Activated naive CD4-positive, alpha-beta T cell treated with anti-CD3 and anti-CD28 coated beads, Interleukin-2, amount 50 U/mL, for 24 hours (primary cell): Measurements from ENCODE around the gene SLC19A1.
"Not testable (repeated sequence)": the region's sequence is repeated elsewhere in the genome, so short reads cannot be mapped to it uniquely, and the experiment has no call there.

Source experiments
- H3K27ac Mint-ChIP-seq: one replicate; pipeline ENCODE4 v1.8.0; 2021; ENCODE audit warnings: mild to moderate bottlenecking, mixed read lengths
- H3K27me3 Mint-ChIP-seq: one replicate; pipeline ENCODE4 v1.8.0; 2021; ENCODE audit warnings: mixed read lengths
- H3K36me3 Mint-ChIP-seq: one replicate; pipeline ENCODE4 v1.8.0; 2021; ENCODE audit warnings: mixed read lengths
- H3K4me1 Mint-ChIP-seq: one replicate; pipeline ENCODE4 v1.8.0; 2021; ENCODE audit warnings: mixed read lengths
- H3K4me3 Mint-ChIP-seq: one replicate; pipeline ENCODE4 v1.8.0; 2021; ENCODE audit warnings: mild to moderate bottlenecking, mixed read lengths
- H3K9me3 Mint-ChIP-seq: one replicate; pipeline ENCODE4 v1.8.0; 2021; ENCODE audit warnings: mixed read lengths

The SLC19A1 gene

GRCh38 chr21:45570826-45571601 lies 28.8 kb upstream of the SLC19A1 start:
- no peaks in the 10 kb centered on the region for H3K27me3 Mint-ChIP-seq
- H3K36me3 Mint-ChIP-seq, result no peaks in the 10 kb centered on the region
- H3K4me1 Mint-ChIP-seq, result no peaks in the 10 kb centered on the region
- H3K9me3 Mint-ChIP-seq, result no peaks in the 10 kb centered on the region
- H3K4me3 Mint-ChIP-seq, result no peak overlapping the region
- no peak overlapping the region for H3K27ac Mint-ChIP-seq

GRCh38 chr21:45570071-45570470 lies 27.8 kb upstream of the SLC19A1 start:
- Mint-ChIP-seq H3K4me1 (no peaks in the 10 kb centered on the region), H3K27me3 (no peaks in the 10 kb centered on the region), H3K4me3 (no peak overlapping the region), H3K27ac (no peak overlapping the region), H3K9me3 (no peaks in the 10 kb centered on the region), H3K36me3 (no peaks in the 10 kb centered on the region)

- Mint-ChIP-seq H3K27me3 (no peaks in the 10 kb centered on the region), H3K4me3 (no peak overlapping the region), H3K9me3 (no peaks in the 10 kb centered on the region), H3K27ac (no peak overlapping the region), H3K4me1 (no peaks in the 10 kb centered on the region), H3K36me3 (no peaks in the 10 kb centered on the region)
These were observed 26.1 kb upstream of the SLC19A1 start for GRCh38 chr21:45568383-45568782.

DNA sequence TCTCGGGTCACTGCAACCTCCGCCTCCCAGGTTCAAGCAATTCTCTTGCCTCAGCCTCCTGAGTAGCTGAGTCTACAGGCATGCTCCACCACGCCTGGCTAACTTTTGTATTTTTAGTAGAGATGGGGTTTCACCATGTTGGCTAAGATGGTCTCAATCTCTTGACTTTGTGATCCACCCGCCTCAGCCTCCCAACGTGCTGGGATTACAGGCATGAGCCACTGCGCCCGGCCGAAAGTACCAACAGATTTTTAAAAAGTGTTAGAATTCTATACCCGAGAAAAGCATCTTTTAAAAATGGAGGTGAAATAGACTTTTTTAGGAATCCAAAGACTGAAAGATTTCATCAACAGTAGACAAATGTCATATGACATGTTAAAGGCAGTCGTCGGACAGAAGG lies 21.9 kb upstream of the SLC19A1 start:
- not testable (repeated sequence) for H3K27me3 Mint-ChIP-seq, H3K36me3 Mint-ChIP-seq, H3K27ac Mint-ChIP-seq, H3K4me1 Mint-ChIP-seq, H3K9me3 Mint-ChIP-seq, H3K4me3 Mint-ChIP-seq

DNA sequence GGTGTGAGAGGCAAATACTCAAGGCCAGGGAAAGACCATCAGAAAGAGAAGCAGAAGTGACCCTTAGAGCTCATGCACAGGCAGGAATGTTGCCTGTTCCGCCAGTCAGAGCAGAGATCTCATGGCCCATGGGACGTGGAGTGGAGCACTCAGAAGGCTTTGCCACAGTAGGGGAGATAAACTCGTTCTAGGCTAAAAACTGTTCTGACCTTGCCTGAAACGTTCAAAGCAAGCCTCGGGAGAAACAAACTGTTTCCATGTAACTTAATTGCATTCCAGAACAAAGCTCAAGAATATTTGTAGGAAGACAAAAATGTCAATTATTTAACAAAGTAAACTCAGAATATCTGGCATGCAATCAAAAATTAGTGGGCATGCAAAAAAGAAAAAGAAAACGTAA lies 20.7 kb upstream of the SLC19A1 start:
- Mint-ChIP-seq H3K4me1 (no peaks in the 10 kb centered on the region), H3K4me3 (no peak overlapping the region), H3K36me3 (no peaks in the 10 kb centered on the region), H3K27ac (no peak overlapping the region), H3K27me3 (no peaks in the 10 kb centered on the region), H3K9me3 (no peaks in the 10 kb centered on the region)

- Mint-ChIP-seq H3K27me3 (no peaks in the 10 kb centered on the region), H3K27ac (no peak overlapping the region), H3K4me3 (no peak overlapping the region), H3K36me3 (no peaks in the 10 kb centered on the region), H3K4me1 (no peaks in the 10 kb centered on the region), H3K9me3 (no peaks in the 10 kb centered on the region)
These were observed 20.2 kb upstream of the SLC19A1 start for GRCh38 chr21:45562402-45562801.

DNA sequence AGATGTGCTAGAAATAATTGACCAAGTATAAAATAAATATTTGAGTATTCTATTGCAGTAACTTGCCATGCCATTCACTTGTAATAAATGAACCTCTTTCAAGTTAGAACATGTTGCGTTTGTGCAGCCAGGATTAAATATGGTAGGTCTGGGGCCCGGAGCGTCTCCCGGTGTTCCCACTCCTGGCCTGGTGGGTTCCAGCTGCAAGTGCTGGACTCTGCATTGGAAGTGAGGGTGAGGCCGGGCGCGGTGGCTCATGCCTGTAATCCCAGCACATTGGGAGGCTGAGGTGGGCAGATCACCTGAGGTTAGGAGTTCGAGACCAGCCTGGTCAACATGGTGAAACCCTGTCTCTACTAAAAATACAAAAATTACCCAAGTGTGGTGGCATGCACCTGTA lies 19.0 kb upstream of the SLC19A1 start:
- not testable (repeated sequence) for H3K4me1 Mint-ChIP-seq, H3K27me3 Mint-ChIP-seq, H3K9me3 Mint-ChIP-seq, H3K27ac Mint-ChIP-seq, H3K36me3 Mint-ChIP-seq, H3K4me3 Mint-ChIP-seq

GRCh38 chr21:45560106-45561021 lies 18.1 kb upstream of the SLC19A1 start:
- Mint-ChIP-seq H3K9me3 (no peaks in the 10 kb centered on the region), H3K4me1 (no peaks in the 10 kb centered on the region), H3K4me3 (no peak overlapping the region), H3K27me3 (no peaks in the 10 kb centered on the region), H3K36me3 (no peaks in the 10 kb centered on the region), H3K27ac (no peak overlapping the region)

DNA sequence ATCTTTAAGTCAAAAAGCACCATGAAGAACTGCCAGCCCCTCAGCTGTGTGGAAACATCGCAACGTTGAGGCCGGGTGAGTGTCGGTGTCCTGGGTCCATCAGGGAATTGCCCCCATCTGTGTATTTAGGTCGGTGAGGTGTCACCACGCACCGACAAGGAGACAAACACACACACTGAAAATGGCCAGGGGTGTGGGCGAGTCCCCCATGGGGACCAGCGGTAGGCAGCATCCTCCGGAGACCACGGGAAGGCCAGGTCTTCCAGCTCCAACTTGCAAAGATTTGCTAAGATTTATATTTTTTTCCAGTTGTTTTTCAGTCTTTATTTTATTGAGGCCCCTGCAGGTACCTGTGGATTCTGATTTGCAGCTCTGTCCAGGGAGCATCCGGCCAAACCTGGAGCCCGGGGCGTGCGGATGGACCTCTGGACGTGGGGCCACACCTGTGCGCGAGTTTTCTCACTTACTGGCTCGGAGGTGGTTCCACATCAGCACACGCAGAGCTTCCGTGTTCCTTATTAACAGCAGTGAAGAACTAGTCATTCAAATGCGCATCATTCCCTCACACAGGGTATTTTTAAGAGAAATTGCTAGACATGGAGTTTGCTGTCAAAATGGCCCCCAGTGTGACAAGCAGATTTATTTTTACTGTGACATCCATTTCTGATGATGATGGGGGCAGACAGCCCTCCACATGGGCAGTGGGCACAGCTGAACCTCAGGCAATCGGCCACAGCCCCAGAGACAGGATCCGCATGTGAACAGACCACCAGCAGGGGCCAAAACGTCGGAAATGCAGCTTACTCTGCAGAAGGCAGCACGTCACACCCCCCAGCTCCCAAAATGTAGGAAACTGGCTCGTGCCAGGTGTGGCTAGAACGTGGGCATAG lies 17.2 kb upstream of the SLC19A1 start:
- no peaks in the 10 kb centered on the region for H3K9me3 Mint-ChIP-seq
- no peak overlapping the region for H3K27ac Mint-ChIP-seq
- H3K27me3 Mint-ChIP-seq, result no peaks in the 10 kb centered on the region
- H3K36me3 Mint-ChIP-seq, result no peaks in the 10 kb centered on the region
- no peak overlapping the region for H3K4me3 Mint-ChIP-seq
- peaks cover 4% of the 10 kb centered on the region for H3K4me1 Mint-ChIP-seq

DNA sequence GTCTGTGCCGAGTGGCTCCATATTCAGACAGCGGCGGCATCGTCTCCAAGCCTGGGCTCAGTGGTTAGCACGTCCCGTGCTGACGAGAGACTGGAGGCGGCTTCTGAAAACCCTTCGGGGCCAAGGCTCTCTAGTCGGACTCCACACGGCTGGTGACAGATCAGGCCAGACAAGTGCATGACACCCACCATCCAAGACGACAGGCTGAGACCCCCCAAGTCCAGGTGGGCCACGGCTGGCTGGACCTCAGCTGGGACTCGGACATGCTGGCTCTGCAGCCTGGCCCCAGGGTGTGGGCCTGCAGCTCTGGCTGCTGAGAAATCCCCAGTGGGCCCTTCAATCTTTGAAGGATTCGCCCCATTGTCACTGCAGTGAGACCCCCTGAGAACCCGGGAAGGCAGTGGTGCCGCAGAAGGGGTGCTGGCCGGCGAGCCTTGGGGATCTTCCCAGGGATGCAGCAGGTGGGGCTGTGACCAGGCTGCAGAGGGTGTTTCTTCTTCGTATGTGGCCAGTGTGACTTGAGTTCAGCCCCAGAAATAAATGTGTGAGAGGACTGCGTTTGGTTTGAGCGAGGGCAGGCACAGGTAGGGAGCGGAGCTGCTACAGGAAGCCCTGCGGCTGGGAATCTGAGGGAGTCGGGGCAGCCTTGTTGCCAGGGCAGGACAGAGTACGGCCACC lies 15.9 kb upstream of the SLC19A1 start:
- H3K4me3 Mint-ChIP-seq, result no peak overlapping the region
- peak overlapping the region; percentile 65 for H3K27ac Mint-ChIP-seq
- H3K4me1 Mint-ChIP-seq, result peaks cover 6% of the 10 kb centered on the region
- H3K36me3 Mint-ChIP-seq, result no peaks in the 10 kb centered on the region
- no peaks in the 10 kb centered on the region for H3K27me3 Mint-ChIP-seq
- no peaks in the 10 kb centered on the region for H3K9me3 Mint-ChIP-seq

DNA sequence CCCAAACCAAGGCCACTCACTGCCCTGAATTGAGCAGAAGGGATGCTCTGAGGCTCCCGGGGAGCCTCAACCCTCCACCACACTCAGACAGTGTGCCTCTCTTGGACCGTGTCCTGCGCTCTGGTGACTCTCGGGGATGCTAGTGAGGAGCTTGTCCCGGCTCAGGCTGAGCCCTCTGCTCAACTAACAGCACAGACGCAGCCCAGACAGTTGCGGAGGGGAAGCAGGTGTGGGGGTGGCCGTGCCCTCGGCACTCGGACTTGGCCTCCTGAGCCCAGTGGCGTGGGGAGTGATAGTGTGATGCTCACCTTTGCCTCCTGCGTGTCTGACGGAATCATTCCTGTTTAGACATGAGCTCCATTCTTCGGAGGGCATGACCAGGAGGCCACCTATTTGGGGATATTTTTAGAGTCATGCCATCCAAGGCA lies 15.4 kb upstream of the SLC19A1 start:
- Mint-ChIP-seq H3K27me3 (no peaks in the 10 kb centered on the region), H3K4me1 (peaks cover 6% of the 10 kb centered on the region), H3K36me3 (no peaks in the 10 kb centered on the region), H3K4me3 (no peak overlapping the region), H3K9me3 (no peaks in the 10 kb centered on the region), H3K27ac (no peak overlapping the region)

GRCh38 chr21:45556645-45557615 lies 14.7 kb upstream of the SLC19A1 start:
- H3K4me1 Mint-ChIP-seq, result peaks cover 8% of the 10 kb centered on the region
- H3K36me3 Mint-ChIP-seq, result no peaks in the 10 kb centered on the region
- H3K4me3 Mint-ChIP-seq, result no peak overlapping the region
- H3K27ac Mint-ChIP-seq, result no peak overlapping the region
- H3K9me3 Mint-ChIP-seq, result no peaks in the 10 kb centered on the region
- H3K27me3 Mint-ChIP-seq, result no peaks in the 10 kb centered on the region

- H3K9me3 Mint-ChIP-seq, result no peaks in the 10 kb centered on the region
- peaks cover 14% of the 10 kb centered on the region for H3K4me1 Mint-ChIP-seq
- H3K27me3 Mint-ChIP-seq, result no peaks in the 10 kb centered on the region
- no peak overlapping the region for H3K27ac Mint-ChIP-seq
- no peak overlapping the region for H3K4me3 Mint-ChIP-seq
- H3K36me3 Mint-ChIP-seq, result no peaks in the 10 kb centered on the region
These were observed 14.0 kb upstream of the SLC19A1 start for GRCh38 chr21:45556302-45556644.

DNA sequence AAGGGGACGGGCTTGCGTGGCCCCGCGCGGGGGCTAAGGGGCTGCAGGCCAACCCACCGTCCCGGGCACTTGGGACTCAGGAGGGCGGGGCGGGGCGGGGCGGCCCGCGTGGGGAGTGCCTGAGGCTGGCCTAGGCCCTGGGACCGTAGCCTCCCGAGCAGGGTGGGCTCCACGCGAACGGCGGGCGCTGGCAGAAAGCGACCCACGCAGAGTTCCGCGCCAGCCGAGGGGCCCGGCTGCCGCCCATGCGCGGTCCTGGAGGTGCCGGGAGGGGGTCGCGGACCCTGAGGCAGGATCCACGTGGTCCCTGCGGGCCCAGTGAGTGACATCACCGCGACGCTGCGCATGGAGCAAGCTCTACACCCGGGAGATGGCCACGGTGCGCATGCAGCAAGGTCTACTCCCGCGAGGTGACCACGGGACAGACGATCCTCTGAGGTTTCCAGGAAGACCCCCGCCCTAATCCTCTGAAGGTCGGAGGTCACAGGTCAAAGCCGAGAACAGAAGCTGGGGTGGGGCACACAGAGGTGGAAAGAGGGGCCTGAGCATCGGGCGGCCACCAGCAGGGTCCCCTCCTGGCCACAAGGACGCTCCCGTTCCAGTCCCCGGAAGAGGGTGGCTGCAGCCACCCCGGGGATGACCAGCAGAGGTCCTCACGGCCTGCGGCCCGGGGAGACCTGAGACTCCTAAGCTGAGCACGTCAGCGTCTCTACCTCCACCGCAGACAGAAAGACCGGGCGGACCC lies 13.5 kb upstream of the SLC19A1 start:
- H3K4me1 Mint-ChIP-seq, result peaks cover 20% of the 10 kb centered on the region
- H3K27me3 Mint-ChIP-seq, result no peaks in the 10 kb centered on the region
- no peaks in the 10 kb centered on the region for H3K36me3 Mint-ChIP-seq
- no peak overlapping the region for H3K27ac Mint-ChIP-seq
- H3K4me3 Mint-ChIP-seq, result peak overlapping the region; percentile 19
- no peaks in the 10 kb centered on the region for H3K9me3 Mint-ChIP-seq
